ENCODE measurements around the gene TRIM75. TPM values are rescaled to one million over a fixed set of nuclear protein-coding genes. Genes with fewer than 3 reads are reported as not detected.
"Not testable (repeated sequence)": the region's sequence is repeated elsewhere in the genome, so short reads cannot be mapped to it uniquely, and the experiment has no call there.

TRIM75 gene
- total RNA-seq, 1 experiment from 2014 or later, result not detected

GRCh38 chr4:165073346-165073745 is 19.7 kb downstream of the TRIM75 start:
- not testable (repeated sequence) for DNase-seq (ENCODE audit: extremely low read depth, low read depth)

- DNase-seq (ENCODE audit: extremely low read depth, low read depth), result no peak
Observed at GRCh38 chr4:165077034-165077578, 23.4 kb downstream of the TRIM75 start.

GRCh38 chr4:165079476-165079875 is 25.8 kb downstream of the TRIM75 start:
- DNase-seq (ENCODE audit: extremely low read depth, low read depth), result no peak

- not testable (repeated sequence) for DNase-seq (ENCODE audit: extremely low read depth, low read depth)
Observed at GRCh38 chr4:165084787-165085186, 31.1 kb downstream of the TRIM75 start.

- DNase-seq (ENCODE audit: extremely low read depth, low read depth), result no peak
Observed at GRCh38 chr4:165085946-165086345, 32.3 kb downstream of the TRIM75 start.

- DNase-seq (ENCODE audit: extremely low read depth, low read depth), result no peak
Observed at GRCh38 chr4:165088366-165088765, 34.7 kb downstream of the TRIM75 start.

- DNase-seq (ENCODE audit: extremely low read depth, low read depth), result not testable (repeated sequence)
Observed at GRCh38 chr4:165092187-165092586, 38.5 kb downstream of the TRIM75 start.

- DNase-seq (ENCODE audit: extremely low read depth, low read depth), result no peak
Observed at GRCh38 chr4:165094873-165095272, 41.2 kb downstream of the TRIM75 start.

GRCh38 chr4:165095291-165095690 is 41.6 kb downstream of the TRIM75 start:
- no peak for DNase-seq (ENCODE audit: extremely low read depth, low read depth)

GRCh38 chr4:165096776-165097175 is 43.1 kb downstream of the TRIM75 start:
- peak; percentile 2 for DNase-seq (ENCODE audit: extremely low read depth, low read depth)

- DNase-seq (ENCODE audit: extremely low read depth, low read depth), result no peak
Observed at GRCh38 chr4:165101641-165102040, 48.0 kb downstream of the TRIM75 start.

GRCh38 chr4:165106518-165106917 is 52.9 kb downstream of the TRIM75 start:
- DNase-seq (ENCODE audit: extremely low read depth, low read depth), result no peak

Small RNAs within 50 kb of the gene (small RNA-seq; reads per million reads assigned to genes)
- 0 reads per million in 2 experiments for gene AC106872.12

Other genes with a start within 250 kb of the TRIM75 start
- gene APELA, start 176.7 kb upstream of the TRIM75 start, total RNA-seq (2014; rRNA removed; shearing (Covaris generic)), result not detected in 2 replicates
- not detected in 2 replicates for gene TRIM61, start 76.2 kb upstream of the TRIM75 start, total RNA-seq (2014; rRNA removed; shearing (Covaris generic))
- not detected in 2 replicates for gene TRIM60, start 21.9 kb upstream of the TRIM75 start, total RNA-seq (2014; rRNA removed; shearing (Covaris generic))
- gene TMEM192, start 59.0 kb downstream of the TRIM75 start, total RNA-seq (2014; rRNA removed; shearing (Covaris generic)), result 15.3 and 17.4 TPM in 2 replicates
- gene KLHL2, start 153.7 kb downstream of the TRIM75 start, total RNA-seq (2014; rRNA removed; shearing (Covaris generic)), result 10.2 and 14.4 TPM in 2 replicates

All from NCI-H460 (cell line).